Mesenchymal stem cell (in vitro differentiated cells and primary cell): Measurements from ENCODE around the gene LYPLA2.
"Not testable (repeated sequence)": the region's sequence is repeated elsewhere in the genome, so short reads cannot be mapped to it uniquely, and the experiment has no call there.

Source experiments
- DNase-seq: peaks from one replicate; pipeline ENCODE4 v3.0.0-alpha.2; 2013
- H2AFZ ChIP-seq: one replicate; pipeline ENCODE4 v1.6.1; 2013; ENCODE audit warnings: low read depth, mild to moderate bottlenecking, control low read depth, inconsistent platforms, low read length, moderate library complexity
- H2AK5ac ChIP-seq: 2 replicates; pipeline ENCODE4 v1.6.1; 2013; ENCODE audit warnings: low read length, moderate library complexity, mild to moderate bottlenecking, inconsistent platforms; ENCODE audit not compliant: severe bottlenecking
- H2BK120ac ChIP-seq: one replicate; pipeline ENCODE4 v1.6.1; 2013; ENCODE audit warnings: low read depth, mild to moderate bottlenecking, inconsistent platforms, low read length, moderate library complexity
- H2BK12ac ChIP-seq, 2 experiments: one replicate each; pipeline ENCODE4 v1.6.1; 2013; ENCODE audit warnings: inconsistent platforms in 2 of 2, low read length in 2 of 2, mild to moderate bottlenecking in 2 of 2, moderate library complexity in 2 of 2, control low read depth in 1 of 2
- H2BK15ac ChIP-seq: one replicate; pipeline ENCODE4 v1.6.1; 2013; ENCODE audit warnings: mild to moderate bottlenecking, low read depth, inconsistent platforms; ENCODE audit not compliant: poor library complexity, severe bottlenecking
- H2BK5ac ChIP-seq: 2 replicates; pipeline ENCODE4 v1.6.1; 2013; ENCODE audit warnings: low read depth, mild to moderate bottlenecking, low read length, control low read depth, inconsistent platforms; ENCODE audit not compliant: poor library complexity, severe bottlenecking
- H3K14ac ChIP-seq, 2 experiments: one replicate each; pipeline ENCODE4 v1.6.1; 2013; ENCODE audit warnings: inconsistent platforms in 2 of 2, low read length in 2 of 2, control low read depth in 1 of 2, mild to moderate bottlenecking in 1 of 2, moderate library complexity in 1 of 2
- H3K18ac ChIP-seq, 2 experiments: one replicate each; pipeline ENCODE4 v1.6.1; 2013; ENCODE audit warnings: inconsistent platforms in 2 of 2, low read length in 2 of 2, control low read depth in 1 of 2, low read depth in 1 of 2, mild to moderate bottlenecking in 1 of 2
- H3K23ac ChIP-seq, 2 experiments: one replicate each; pipeline ENCODE4 v1.6.1; 2013; ENCODE audit warnings: inconsistent platforms in 2 of 2, low read length in 2 of 2, mild to moderate bottlenecking in 2 of 2, moderate library complexity in 2 of 2, control low read depth in 1 of 2
- H3K27ac ChIP-seq: 2 replicates; pipeline ENCODE4 v1.5.1; 2013; ENCODE audit warnings: mild to moderate bottlenecking, moderate library complexity, low read length, control low read depth, inconsistent platforms; ENCODE audit not compliant: poor library complexity, severe bottlenecking
- H3K27me3 ChIP-seq, 2 experiments: 2 replicates each; pipeline versions ENCODE4 v1.6.1 to v1.7.0; 2013; ENCODE audit warnings: low read length in 2 of 2, mild to moderate bottlenecking in 2 of 2, moderate library complexity in 2 of 2, control low read depth in 1 of 2, inconsistent platforms in 1 of 2; ENCODE audit not compliant: control insufficient read depth in 1 of 2, insufficient read depth in 1 of 2
- H3K36me3 ChIP-seq, 2 experiments: 2 replicates each; pipeline versions ENCODE4 v1.6.1 to v1.7.0; 2013; ENCODE audit warnings: low read length in 2 of 2, control low read depth in 1 of 2, inconsistent platforms in 1 of 2, low read depth in 1 of 2, mild to moderate bottlenecking in 1 of 2; ENCODE audit not compliant: insufficient read depth in 2 of 2, control insufficient read depth in 1 of 2
- H3K4ac ChIP-seq, 2 experiments: one replicate each; pipeline ENCODE4 v1.6.1; 2013; ENCODE audit warnings: inconsistent platforms in 2 of 2, low read length in 2 of 2, mild to moderate bottlenecking in 2 of 2, moderate library complexity in 2 of 2, control low read depth in 1 of 2, low read depth in 1 of 2
- H3K4me1 ChIP-seq: 2 replicates; pipeline ENCODE4 v1.6.1; 2013; ENCODE audit warnings: low read depth, low read length, control low read depth; ENCODE audit not compliant: control insufficient read depth, insufficient read depth
- H3K4me2 ChIP-seq: 2 replicates; pipeline ENCODE4 v1.6.1; 2013; ENCODE audit warnings: low read length, mild to moderate bottlenecking, inconsistent platforms; ENCODE audit not compliant: poor library complexity, severe bottlenecking
- H3K4me3 ChIP-seq, 2 experiments: 2 replicates each; pipeline versions ENCODE4 v1.5.1 to v1.7.0; 2013; ENCODE audit warnings: low read length in 2 of 2, mild to moderate bottlenecking in 2 of 2, control low read depth in 1 of 2, low read depth in 1 of 2; ENCODE audit not compliant: insufficient read depth in 1 of 2
- H3K79me1 ChIP-seq: replicated peaks from 2 replicates; pipeline ENCODE4 v1.6.1; 2013; ENCODE audit warnings: mild to moderate bottlenecking, control low read depth, low read length, inconsistent platforms; ENCODE audit not compliant: poor library complexity, severe bottlenecking
- H3K9ac ChIP-seq: 2 replicates; pipeline ENCODE4 v1.7.0; 2013; ENCODE audit warnings: mild to moderate bottlenecking, low read length, moderate library complexity
- H3K9me3 ChIP-seq: 2 replicates; pipeline ENCODE4 v1.7.0; 2013; ENCODE audit warnings: mild to moderate bottlenecking, low read length; ENCODE audit not compliant: control insufficient read depth
- H4K8ac ChIP-seq: one replicate; pipeline ENCODE4 v1.6.1; 2013; ENCODE audit warnings: inconsistent platforms, mild to moderate bottlenecking, low read length, moderate library complexity
- H4K91ac ChIP-seq: one replicate; pipeline ENCODE4 v1.6.1; 2013; ENCODE audit warnings: mild to moderate bottlenecking, low read length, inconsistent platforms
- WGBS: methylation state at CpG from one replicate; pipeline ENCODE4 v1.1.7; 2013; ENCODE audit warnings: mixed read lengths; 5-methylcytosine and 5-hydroxymethylcytosine counted together

Gene LYPLA2

DNA sequence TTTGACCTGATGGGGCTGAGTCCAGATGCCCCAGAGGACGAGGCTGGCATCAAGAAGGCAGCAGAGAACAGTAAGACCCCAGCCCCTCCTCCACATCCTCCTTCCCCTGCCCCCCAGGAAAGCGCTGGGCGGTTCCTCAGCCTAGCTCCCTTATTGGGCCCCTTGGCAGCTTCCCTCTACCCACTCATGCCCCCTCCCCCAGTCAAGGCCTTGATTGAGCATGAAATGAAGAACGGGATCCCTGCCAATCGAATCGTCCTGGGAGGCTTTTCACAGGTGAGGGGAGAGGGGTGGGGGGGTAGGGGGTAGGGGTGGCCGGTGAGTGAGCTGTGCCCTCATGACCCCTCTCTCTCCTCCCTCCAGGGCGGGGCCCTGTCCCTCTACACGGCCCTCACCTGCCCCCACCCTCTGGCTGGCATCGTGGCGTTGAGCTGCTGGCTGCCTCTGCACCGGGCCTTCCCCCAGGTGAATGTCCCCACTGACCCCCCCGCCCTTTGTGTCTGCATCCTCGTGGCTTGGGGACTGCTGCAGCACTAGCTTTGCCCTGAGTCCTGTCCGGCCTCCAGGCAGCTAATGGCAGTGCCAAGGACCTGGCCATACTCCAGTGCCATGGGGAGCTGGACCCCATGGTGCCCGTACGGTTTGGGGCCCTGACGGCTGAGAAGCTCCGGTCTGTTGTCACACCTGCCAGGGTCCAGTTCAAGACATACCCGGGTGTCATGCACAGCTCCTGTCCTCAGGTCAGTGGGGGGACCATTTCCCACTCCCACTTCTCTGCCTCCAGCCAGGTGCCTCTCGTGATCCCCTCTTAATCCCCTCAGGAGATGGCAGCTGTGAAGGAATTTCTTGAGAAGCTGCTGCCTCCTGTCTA, 3.2 kb downstream of the LYPLA2 start:
- Histone ChIP-seq H3K9ac (peak overlapping the region; percentile 94), H2AFZ (no peak overlapping the region), H3K36me3 (peaks cover 38 to 60% of the 10 kb centered on the region in 2 experiments), H2BK5ac (no peak overlapping the region), H3K14ac (no peak overlapping the region), H2BK120ac (no peak overlapping the region), H2BK15ac (no peak overlapping the region), H4K91ac (peak overlapping the region; percentile 20), H3K18ac (no peak overlapping the region), H3K79me1 (peaks cover 31% of the 10 kb centered on the region), H4K8ac (no peak overlapping the region), H3K27ac (no peak overlapping the region), H3K23ac (no peak overlapping the region), H3K4ac (no peak overlapping the region), H3K27me3 (no peaks in the 10 kb centered on the region), H3K9me3 (no peaks in the 10 kb centered on the region), H3K4me3 (no peak overlapping the region), H2AK5ac (no peak overlapping the region), H3K4me1 (peaks cover 44% of the 10 kb centered on the region), H3K4me2 (no peak overlapping the region), H2BK12ac (no peak overlapping the region)
- WGBS: 92% methylated on average over 17 of the region's 21 CpGs
- DNase-seq: no peak

DNA sequence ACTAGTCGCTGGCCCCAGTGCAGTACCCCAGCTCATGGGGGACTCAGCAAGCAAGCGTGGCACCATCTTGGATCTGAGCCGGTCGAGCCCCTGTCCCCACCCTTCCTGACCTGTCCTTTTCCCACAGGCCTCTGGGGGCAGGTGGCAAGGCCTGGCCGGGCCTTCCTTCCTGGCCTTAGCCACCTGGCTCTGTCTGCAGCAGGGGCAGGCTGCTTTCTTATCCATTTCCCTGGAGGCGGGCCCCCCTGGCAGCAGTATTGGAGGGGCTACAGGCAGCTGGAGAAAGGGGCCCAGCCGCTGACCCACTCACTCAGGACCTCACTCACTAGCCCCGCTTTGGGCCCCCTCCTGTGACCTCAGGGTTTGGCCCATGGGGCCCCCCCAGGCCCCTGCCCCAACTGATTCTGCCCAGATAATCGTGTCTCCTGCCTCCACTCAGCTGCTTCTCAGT, 3.8 kb downstream of the LYPLA2 start:
- H2BK5ac ChIP-seq, H2BK120ac ChIP-seq, H3K27me3 ChIP-seq, H2BK12ac ChIP-seq, H3K23ac ChIP-seq, H2AFZ ChIP-seq, H3K9ac ChIP-seq, H2BK15ac ChIP-seq, H4K91ac ChIP-seq, H3K14ac ChIP-seq, H3K9me3 ChIP-seq, H2AK5ac ChIP-seq, DNase-seq, H3K4me2 ChIP-seq, H3K4me3 ChIP-seq, H3K27ac ChIP-seq, H3K4ac ChIP-seq, H3K18ac ChIP-seq, H4K8ac ChIP-seq: not testable (repeated sequence)
- Histone ChIP-seq H3K36me3 (peaks cover 34 to 60% of the 10 kb centered on the region in 2 experiments), H3K79me1 (peaks cover 31% of the 10 kb centered on the region), H3K4me1 (peaks cover 46% of the 10 kb centered on the region)
- 95% methylated on average over 6 of the region's 9 CpGs for WGBS

DNA sequence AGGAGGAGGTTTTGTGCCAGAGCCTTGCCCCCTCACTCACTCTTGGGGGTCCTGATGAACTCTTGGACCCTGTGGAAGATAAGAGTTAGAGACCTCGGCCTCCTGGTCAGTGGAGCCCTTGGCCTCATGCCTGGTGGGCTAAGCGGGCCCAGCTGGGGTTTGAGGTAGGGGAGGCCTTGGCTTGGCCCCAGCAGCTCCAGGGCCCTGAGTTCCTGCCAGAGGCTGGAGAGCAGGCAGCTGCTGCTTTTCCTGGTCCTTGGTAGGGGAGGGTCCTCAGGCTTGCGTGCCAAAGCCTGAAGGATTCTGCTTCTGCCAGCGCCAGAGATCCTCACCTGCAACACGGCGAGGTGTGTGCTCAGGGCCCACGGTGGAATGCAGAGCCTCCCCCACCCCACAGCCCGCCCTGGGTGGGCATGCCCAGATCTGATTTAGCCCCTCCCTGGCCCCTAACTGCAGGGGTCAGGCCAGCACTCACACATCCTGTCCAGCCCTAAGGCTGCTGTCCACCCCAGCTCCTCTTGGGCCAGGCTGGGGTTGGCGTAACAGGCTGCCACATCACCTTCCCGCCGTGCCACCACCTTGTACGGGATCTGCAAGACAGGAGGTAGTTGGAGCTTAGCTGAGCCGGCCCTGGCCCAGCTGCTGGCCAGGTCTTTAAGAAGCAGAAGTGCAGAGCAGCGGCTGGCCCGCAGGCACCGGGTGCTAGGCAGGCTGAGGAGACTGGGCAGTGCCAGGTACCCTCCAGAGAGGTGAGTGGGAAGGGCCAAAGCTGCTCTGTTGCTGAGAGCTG, 4.9 kb downstream of the LYPLA2 start:
- H2AK5ac ChIP-seq: no peak overlapping the region
- H3K36me3 ChIP-seq: peaks cover 34 to 60% of the 10 kb centered on the region in 2 experiments
- H3K27ac ChIP-seq: no peak overlapping the region
- H3K23ac ChIP-seq: no peak overlapping the region
- no peak overlapping the region for H3K4ac ChIP-seq
- no peak overlapping the region for H3K14ac ChIP-seq
- no peak overlapping the region for H2BK15ac ChIP-seq
- no peaks in the 10 kb centered on the region for H3K27me3 ChIP-seq
- H3K9me3 ChIP-seq: no peaks in the 10 kb centered on the region
- H3K4me2 ChIP-seq: no peak overlapping the region
- DNase-seq: no peak
- 95% methylated on average over 16 of the region's 16 CpGs for WGBS
- no peak overlapping the region for H3K4me3 ChIP-seq
- no peak overlapping the region for H2BK12ac ChIP-seq
- H3K18ac ChIP-seq: no peak overlapping the region
- no peak overlapping the region for H2BK120ac ChIP-seq
- H3K9ac ChIP-seq: no peak overlapping the region
- H4K8ac ChIP-seq: no peak overlapping the region
- peak overlapping the region; percentile 10 for H4K91ac ChIP-seq
- peaks cover 31% of the 10 kb centered on the region for H3K79me1 ChIP-seq
- peaks cover 43% of the 10 kb centered on the region for H3K4me1 ChIP-seq
- no peak overlapping the region for H2AFZ ChIP-seq
- no peak overlapping the region for H2BK5ac ChIP-seq
